OCI-LY7 (cell line): ENCODE measurements around the gene PACSIN2. TPM values are rescaled to one million over a fixed set of nuclear protein-coding genes. Genes with fewer than 3 reads are reported as not detected.

ENCODE experiments used
- BruUV-seq: library from RNA; stranded (reverse); fragments of 400-500 nt; replicated peaks from 2 replicates; lab custom pipeline; 2021; lab: Mats Ljungman, UMichigan
- CTCF ChIA-PET: fragments of 300-600 bp; sonication (Branson Sonifier 250); formaldehyde crosslinking; loops from one replicate; lab custom pipeline; 2022; ENCODE audit warnings: antibody characterized with exemption; ENCODE audit not compliant: unreplicated experiment; lab: Charles Lee
- POLR2A ChIA-PET: fragments of 300-600 bp; sonication (Branson Sonifier 250); formaldehyde crosslinking; loops from one replicate; lab custom pipeline; 2022; ENCODE audit warnings: antibody characterized with exemption; lab: Charles Lee
- DNase-seq: peaks from one replicate; pipeline ENCODE4 v3.0.0-alpha.2; 2015; ENCODE audit warnings: low spot score
- H2AFZ ChIP-seq: fragments of 200-600 bp; sonication (generic), shearing (Covaris generic); 2 replicates; pipeline ENCODE4 v1.6.1; 2014; ENCODE audit warnings: mild to moderate bottlenecking, antibody characterized with exemption, low read length, moderate library complexity
- H3K27ac ChIP-seq: fragments of 200-600 bp; sonication (generic); 2 replicates; pipeline ENCODE4 v1.5.1; 2014; ENCODE audit warnings: mixed run types, low read depth, mild to moderate bottlenecking, moderate library complexity, low read length, inconsistent platforms; ENCODE audit not compliant: poor library complexity, severe bottlenecking
- H3K36me3 ChIP-seq: fragments of 200-600 bp; sonication (generic); 2 replicates; pipeline ENCODE4 v1.6.1; 2014; ENCODE audit warnings: mild to moderate bottlenecking, antibody characterized with exemption, low read length, moderate library complexity, mixed read lengths; ENCODE audit not compliant: insufficient read depth
- H3K4me1 ChIP-seq: fragments of 200-600 bp; sonication (generic); 2 replicates; pipeline ENCODE4 v1.5.1; 2014; ENCODE audit warnings: mild to moderate bottlenecking, low read length; ENCODE audit not compliant: insufficient read depth, poor library complexity, severe bottlenecking
- H3K4me2 ChIP-seq: fragments of 200-600 bp; sonication (generic); 2 replicates; pipeline ENCODE4 v1.6.1; 2014; ENCODE audit warnings: mild to moderate bottlenecking, low read length
- H3K4me3 ChIP-seq: fragments of 200-600 bp; sonication (generic); 2 replicates; pipeline ENCODE4 v1.5.1; 2014; ENCODE audit warnings: mild to moderate bottlenecking, low read depth, low read length; ENCODE audit not compliant: poor library complexity, severe bottlenecking
- H3K79me2 ChIP-seq: fragments of 200-600 bp; sonication (generic); 2 replicates; pipeline ENCODE4 v1.6.1; 2016; ENCODE audit warnings: low read depth, mild to moderate bottlenecking, low read length, moderate library complexity, mixed read lengths; ENCODE audit not compliant: insufficient read depth
- H3K9me2 ChIP-seq: fragments of 200-600 bp; sonication (generic); 2 replicates; pipeline ENCODE4 v1.6.1; 2016; ENCODE audit warnings: mild to moderate bottlenecking, low read length, mixed read lengths; ENCODE audit not compliant: insufficient read depth
- H3K9me3 ChIP-seq: fragments of 200-600 bp; sonication (generic); 2 replicates; pipeline ENCODE4 v1.6.1; 2014; ENCODE audit warnings: mild to moderate bottlenecking, mixed run types, low read length, mixed read lengths
- H4K20me1 ChIP-seq: fragments of 200-600 bp; sonication (generic); 2 replicates; pipeline ENCODE4 v1.6.1; 2014; ENCODE audit warnings: mild to moderate bottlenecking, antibody characterized with exemption, low read length, moderate library complexity, mixed read lengths; ENCODE audit not compliant: insufficient read depth
- EZH2phosphoT487 ChIP-seq: fragments of 200-600 bp; sonication (generic); IDR thresholded peaks from 2 replicates; pipeline ENCODE4 v1.6.1; 2018; ENCODE audit warnings: low read depth, borderline replicate concordance, mild to moderate bottlenecking, mixed run types, antibody characterized with exemption, low read length, moderate library complexity, mixed read lengths
- intact Hi-C: fragments of 100-400 bp; cut with micrococcal nuclease; formaldehyde crosslinking; loops from one replicate; pipeline ENCODE4 v1.10.0; 2022; ENCODE audit not compliant: unreplicated experiment
- total RNA-seq, 2 experiments: library from RNA; depleted of rRNA in 1 of 2; stranded (reverse); fragments of >200 nt in 1 of 2; shearing (Covaris generic) in 1 of 2; gene quantifications; 2 replicates each; pipeline ENCODE4 v1.2.3, GENCODE V29; 2014 to 2022
- TF ChIP-seq, protein P1 (sequence below): fragments of 200-600 bp; sonication (generic); conservative IDR thresholded peaks from 2 replicates; pipeline ENCODE4 v1.5.1; 2014; ENCODE audit warnings: mild to moderate bottlenecking, antibody characterized with exemption, low read length, moderate library complexity, mixed read lengths

PACSIN2 gene
- total RNA-seq, 2 experiments from 2014 or later: 25.4 to 41.7 TPM

DNA sequence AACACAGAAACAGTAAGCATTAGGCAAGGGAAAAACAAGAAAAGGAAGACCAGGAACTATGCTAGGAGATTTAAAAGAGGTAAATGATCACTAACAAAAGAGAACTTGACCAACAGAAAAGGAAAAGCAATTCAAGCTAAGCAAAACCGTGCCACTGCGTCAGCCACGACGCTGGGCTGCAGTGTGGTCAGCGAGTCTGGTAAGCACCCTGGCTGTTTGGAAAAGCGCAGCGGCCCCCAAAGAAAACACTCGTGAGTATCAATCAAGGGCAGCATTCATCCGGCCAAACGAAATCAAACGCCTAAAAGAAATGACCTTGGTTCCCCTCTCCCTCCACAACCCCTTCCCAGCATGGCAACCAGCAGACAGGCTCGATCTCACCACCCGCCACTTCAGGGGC lies 28.8 kb downstream of the PACSIN2 start:
- H3K4me2 ChIP-seq: no peak overlapping the region
- no peaks in the 10 kb centered on the region for H3K9me2 ChIP-seq
- H3K79me2 ChIP-seq: peaks cover 15% of the 10 kb centered on the region; the same call in 1 of the 2 replicates
- no peaks in the 10 kb centered on the region for H3K9me3 ChIP-seq
- H3K4me1 ChIP-seq: no peaks in the 10 kb centered on the region
- no peak overlapping the region for H3K27ac ChIP-seq
- intact Hi-C loops: no loop called here
- no peaks in the 10 kb centered on the region; the same call in 1 of the 2 replicates for H4K20me1 ChIP-seq
- no peak overlapping the region for H2AFZ ChIP-seq
- DNase-seq: no peak
- H3K4me3 ChIP-seq: no peak overlapping the region
- CTCF ChIA-PET: no interaction called here
- BruUV-seq: no TSS peak
- no peak for TF ChIP-seq EZH2phosphoT487
- TF ChIP-seq, protein P1, sequence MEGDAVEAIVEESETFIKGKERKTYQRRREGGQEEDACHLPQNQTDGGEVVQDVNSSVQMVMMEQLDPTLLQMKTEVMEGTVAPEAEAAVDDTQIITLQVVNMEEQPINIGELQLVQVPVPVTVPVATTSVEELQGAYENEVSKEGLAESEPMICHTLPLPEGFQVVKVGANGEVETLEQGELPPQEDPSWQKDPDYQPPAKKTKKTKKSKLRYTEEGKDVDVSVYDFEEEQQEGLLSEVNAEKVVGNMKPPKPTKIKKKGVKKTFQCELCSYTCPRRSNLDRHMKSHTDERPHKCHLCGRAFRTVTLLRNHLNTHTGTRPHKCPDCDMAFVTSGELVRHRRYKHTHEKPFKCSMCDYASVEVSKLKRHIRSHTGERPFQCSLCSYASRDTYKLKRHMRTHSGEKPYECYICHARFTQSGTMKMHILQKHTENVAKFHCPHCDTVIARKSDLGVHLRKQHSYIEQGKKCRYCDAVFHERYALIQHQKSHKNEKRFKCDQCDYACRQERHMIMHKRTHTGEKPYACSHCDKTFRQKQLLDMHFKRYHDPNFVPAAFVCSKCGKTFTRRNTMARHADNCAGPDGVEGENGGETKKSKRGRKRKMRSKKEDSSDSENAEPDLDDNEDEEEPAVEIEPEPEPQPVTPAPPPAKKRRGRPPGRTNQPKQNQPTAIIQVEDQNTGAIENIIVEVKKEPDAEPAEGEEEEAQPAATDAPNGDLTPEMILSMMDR: no peak
- H3K36me3 ChIP-seq: no peaks in the 10 kb centered on the region
- POLR2A ChIA-PET: no interaction called here

DNA sequence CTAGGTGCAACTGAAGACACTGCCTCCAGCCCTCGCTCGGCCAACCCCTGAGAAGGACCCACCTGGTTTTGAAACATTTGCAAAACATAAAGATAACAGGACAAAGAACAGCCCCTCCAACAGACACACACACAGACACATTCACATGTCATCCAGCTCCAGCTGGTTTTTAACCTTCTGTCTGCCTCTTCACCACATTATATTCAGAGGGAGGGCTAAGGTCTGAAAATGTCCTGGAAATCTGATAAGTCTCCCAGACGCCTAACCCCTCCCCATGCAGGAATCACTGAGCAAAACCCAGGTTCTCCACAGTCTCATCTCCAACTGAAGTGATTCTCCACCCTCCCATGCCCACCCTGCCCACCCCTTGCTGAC lies 29.4 kb downstream of the PACSIN2 start:
- Histone ChIP-seq H3K4me3 (no peak overlapping the region), H3K79me2 (peaks cover 9% of the 10 kb centered on the region; the same call in 1 of the 2 replicates), H4K20me1 (no peaks in the 10 kb centered on the region; the same call in 1 of the 2 replicates), H3K27ac (no peak overlapping the region), H3K4me1 (no peaks in the 10 kb centered on the region), H3K4me2 (no peak overlapping the region), H3K9me2 (no peaks in the 10 kb centered on the region), H3K36me3 (no peaks in the 10 kb centered on the region), H2AFZ (no peak overlapping the region), H3K9me3 (no peaks in the 10 kb centered on the region)
- no TSS peak for BruUV-seq
- ChIA-PET POLR2A (no interaction called here), CTCF (no interaction called here)
- DNase-seq: no peak
- intact Hi-C loops: no loop called here
- no peak for TF ChIP-seq EZH2phosphoT487
- TF ChIP-seq, protein P1: no peak

DNA sequence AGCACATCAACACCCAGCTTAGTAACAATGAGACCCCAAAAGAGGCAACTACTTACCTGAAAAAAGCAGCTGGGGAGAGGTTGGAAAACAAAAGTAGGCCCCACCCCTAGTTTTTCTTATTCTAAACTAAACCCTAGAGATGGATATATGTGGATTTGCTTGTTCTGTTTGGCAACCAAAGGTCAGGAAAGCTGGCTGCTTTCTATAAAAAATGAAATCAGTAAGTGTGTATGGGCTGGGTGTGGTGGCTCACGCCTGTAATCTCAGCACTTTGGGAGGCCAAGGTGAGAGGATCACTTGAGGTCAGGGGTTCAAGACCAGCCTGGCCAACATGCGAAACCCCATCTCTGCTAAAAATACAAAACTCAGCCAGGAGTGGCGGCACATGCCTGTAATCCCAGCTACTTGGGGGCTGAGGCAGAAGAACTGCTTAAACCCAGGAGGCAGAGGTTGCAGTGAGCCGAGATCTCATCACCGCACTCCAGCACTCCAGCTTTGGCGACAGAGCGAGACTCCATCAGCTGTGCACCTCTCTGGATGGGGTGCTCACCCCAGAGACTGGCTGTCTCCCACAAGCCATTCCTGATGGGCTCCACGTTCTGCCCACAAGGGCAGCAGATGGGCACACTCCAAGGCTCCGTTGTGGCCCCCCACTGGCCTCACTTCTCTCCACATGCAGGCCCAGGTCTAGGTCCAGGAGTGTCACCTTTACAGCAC lies 30.0 kb downstream of the PACSIN2 start:
- POLR2A ChIA-PET: interaction anchor here (1.1 kb wide), 1 partner anchor 34 kb away, joined by 3 read pairs; no protein-coding TSS in a partner anchor
- DNase-seq: no peak
- H3K79me2 ChIP-seq: peaks cover 6% of the 10 kb centered on the region; the same call in 1 of the 2 replicates

More for the DNA sequence above, 30.0 kb downstream of the PACSIN2 start:
- no TSS peak for BruUV-seq
- Histone ChIP-seq H4K20me1 (no peaks in the 10 kb centered on the region; the same call in 1 of the 2 replicates), H3K4me2 (no peak overlapping the region), H3K4me3 (no peak overlapping the region), H3K9me2 (no peaks in the 10 kb centered on the region), H2AFZ (no peak overlapping the region), H3K4me1 (no peaks in the 10 kb centered on the region), H3K9me3 (no peaks in the 10 kb centered on the region), H3K27ac (no peak overlapping the region), H3K36me3 (no peaks in the 10 kb centered on the region)
- intact Hi-C loops: no loop called here
- CTCF ChIA-PET: no interaction called here
- no peak for TF ChIP-seq EZH2phosphoT487
- TF ChIP-seq, protein P1: no peak
